GM21526 (cell line): Measurements from ENCODE around the gene DPM2.

Experiments used
- ATAC-seq: cut with Tn5 transposase; IDR thresholded peaks from one replicate; pipeline ENCODE4 v1.9.1; 2021; ENCODE audit warnings: moderate library complexity; ENCODE audit not compliant: unreplicated experiment, low FRiP score

Gene DPM2

DNA sequence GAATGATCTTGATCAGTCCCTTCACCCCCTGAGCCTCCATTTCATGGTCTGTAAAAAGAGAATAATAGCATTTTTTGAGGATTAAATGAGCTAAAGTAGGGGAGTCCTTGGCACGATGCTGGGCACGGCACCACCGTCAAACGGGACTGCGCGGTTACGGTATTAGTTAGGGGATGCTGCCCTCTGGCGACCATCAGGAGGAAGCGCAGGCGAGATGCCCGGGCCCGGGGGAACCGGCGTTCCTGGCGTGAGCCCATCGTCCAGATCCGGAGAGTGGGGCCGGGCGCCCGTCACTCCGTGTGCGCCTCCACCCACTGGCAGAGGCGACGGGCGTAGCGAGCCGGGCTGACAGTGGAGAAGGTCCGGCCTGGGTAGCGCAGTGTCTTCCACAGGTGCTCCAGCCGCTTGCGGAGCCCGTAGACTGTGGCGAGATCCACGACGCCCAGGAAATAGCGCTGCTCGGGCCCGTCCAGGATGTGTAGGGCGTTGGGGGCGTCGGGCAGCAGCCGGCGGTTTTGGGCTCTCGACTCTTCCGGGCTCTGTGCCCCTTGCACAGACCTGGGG lies 16.0 kb downstream of the DPM2 start:
- ATAC-seq, result no peak

DNA sequence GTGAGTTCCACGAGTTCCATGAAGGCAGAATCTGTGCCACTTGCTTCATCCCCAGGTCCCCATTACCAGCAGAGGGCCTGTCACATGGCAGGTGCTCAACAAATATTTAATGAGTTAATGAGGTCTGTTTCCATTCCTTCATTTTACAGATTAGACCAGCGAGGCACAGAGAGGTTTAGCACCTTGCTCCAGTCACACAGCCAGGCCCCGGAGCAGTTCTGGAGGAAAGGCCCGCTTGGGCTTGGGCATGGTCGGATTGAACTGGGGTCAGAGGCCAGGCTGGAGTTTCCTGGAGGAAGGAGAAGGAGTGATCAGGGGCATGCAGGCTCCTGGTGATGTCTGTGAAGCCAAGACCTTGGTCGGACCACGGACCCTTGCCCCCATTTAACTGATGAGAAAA lies 16.9 kb downstream of the DPM2 start:
- no peak for ATAC-seq

DNA sequence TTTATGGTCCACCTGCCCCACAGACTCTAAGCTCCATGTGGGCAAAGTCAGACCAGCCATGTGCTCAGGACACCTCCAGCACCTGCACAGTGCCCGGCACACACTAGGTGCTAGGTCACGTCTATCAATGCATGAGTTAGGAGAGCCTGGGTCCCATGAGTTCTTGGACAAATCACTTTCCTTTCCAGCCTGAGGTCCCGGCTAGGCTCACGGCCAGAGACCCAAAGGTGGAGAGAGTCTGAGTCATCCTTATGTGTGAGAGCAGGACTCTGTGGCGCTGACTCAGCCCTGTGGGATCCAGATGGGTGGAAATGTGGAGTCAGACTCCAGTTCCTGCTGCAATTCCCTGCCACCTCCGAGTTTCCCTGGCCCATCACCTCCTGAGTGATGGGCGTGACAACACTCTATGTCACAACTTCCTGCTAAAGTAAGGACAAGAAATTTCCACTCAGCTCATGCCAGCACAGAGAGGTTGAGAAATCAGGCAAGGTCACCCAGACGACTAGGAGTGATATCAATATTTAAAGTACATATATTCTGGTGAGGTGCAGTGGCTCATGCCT lies 18.3 kb downstream of the DPM2 start:
- ATAC-seq, result no peak

DNA sequence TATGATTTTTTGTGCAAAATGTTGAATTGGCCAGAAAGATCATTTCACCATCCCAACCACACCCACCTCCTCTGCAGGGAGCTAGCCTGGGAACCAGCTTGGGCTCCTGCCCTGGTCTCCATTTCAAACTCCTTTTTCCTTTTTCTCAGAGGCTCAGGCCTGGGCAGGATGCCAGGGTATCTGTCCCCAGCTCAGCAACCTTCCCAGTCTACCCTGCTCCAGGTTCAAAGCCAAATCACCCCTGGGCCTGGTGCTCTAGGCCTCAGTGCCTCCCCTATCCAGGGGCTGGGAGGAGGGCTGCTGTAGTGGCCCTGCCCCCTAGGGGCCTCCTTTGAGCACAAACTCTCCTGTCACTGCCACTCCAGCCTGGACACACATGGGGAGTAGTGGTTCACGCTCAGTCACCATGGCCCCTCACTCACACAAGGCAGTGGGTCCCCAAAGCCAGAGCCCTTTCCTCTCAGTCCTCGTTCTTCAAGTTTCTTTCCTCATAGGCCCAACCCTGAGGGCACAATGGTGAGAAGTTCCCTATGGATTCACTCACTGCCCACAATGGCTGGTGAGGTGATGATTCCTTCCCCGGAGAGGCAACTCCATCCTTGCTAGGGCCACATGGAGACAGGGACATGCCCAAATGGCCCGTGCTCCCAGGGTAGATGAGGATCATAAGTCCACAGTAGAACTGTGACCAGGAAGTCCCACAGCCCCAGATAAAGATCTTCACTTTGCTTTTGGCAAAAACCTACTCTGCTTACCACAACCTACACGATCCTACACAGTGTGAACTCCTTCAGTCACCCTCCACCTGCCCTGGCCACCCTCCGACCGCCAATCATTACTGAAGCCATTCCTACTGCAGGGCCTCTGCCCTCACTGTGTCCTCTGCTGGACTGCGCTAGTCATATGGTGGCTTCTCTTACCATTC lies 19.2 kb downstream of the DPM2 start:
- no peak for ATAC-seq

DNA sequence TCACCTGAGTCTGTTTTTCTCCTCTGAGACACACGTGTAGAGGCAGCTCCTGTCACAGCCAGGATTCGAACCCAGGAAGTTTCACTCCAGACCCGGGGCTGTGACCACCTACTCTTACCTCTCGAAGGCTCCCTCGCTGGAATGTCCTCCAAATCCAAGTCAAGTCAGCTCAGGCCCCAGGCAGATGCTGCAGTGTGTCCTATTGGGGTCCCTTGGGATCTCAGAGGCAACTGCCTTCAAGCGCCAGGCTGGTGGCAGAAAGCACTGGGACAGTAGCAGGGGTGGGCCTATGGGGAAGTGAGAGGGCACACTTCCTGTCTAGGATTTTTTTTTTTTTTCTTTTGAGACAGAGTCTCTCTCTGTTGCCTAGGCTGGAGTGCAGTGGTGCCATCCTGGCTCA lies 20.1 kb downstream of the DPM2 start:
- no peak for ATAC-seq

DNA sequence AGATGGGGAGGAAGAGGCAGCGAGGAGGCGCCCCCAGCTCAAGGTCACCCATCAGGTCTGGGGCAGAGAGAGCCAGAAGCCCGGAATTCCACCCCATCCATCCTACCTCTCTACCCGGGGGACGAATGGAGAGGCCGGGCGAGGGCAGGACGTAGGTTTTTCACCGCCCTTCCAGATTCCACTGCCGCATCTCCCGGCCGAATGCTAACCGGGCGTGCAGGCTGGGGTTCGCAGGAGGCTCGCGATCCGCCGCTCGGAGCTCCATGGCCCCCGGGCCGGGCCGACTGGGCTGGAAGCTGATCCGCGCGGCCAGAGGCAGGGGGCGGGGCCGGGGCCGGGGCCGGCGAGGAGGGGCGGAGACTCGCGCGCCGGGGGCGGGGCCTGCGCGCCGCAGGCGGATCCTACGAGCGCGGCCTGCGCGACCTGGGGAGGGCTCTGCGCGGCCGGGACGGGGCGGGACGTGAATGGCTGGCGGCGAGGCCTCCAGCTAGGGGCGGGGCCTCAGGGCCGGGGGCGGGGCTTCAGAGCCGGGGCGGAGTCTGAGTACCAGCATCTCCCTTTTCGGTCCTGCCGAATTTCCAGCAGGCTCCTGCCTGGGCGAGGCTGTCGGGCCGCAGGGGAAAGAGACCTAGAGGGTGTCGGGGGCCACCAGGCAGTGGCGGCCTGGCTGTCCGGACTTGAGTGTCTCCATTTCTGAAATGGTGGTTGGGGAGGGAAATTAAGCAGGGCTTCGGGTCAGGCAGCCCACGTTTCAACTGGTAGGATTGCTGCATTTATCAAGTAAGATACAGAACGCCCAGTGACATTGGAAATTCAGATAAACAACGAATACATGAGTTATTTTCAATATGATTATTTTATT lies 20.7 kb downstream of the DPM2 start, which contains the start of gene ST6GALNAC4:
Gene ST6GALNAC4 (minus strand): TSS at position 322 of the 862 bp plus-strand sequence. CDS start 622 bp downstream, outside the sequence.
- peak; percentile 54 for ATAC-seq

DNA sequence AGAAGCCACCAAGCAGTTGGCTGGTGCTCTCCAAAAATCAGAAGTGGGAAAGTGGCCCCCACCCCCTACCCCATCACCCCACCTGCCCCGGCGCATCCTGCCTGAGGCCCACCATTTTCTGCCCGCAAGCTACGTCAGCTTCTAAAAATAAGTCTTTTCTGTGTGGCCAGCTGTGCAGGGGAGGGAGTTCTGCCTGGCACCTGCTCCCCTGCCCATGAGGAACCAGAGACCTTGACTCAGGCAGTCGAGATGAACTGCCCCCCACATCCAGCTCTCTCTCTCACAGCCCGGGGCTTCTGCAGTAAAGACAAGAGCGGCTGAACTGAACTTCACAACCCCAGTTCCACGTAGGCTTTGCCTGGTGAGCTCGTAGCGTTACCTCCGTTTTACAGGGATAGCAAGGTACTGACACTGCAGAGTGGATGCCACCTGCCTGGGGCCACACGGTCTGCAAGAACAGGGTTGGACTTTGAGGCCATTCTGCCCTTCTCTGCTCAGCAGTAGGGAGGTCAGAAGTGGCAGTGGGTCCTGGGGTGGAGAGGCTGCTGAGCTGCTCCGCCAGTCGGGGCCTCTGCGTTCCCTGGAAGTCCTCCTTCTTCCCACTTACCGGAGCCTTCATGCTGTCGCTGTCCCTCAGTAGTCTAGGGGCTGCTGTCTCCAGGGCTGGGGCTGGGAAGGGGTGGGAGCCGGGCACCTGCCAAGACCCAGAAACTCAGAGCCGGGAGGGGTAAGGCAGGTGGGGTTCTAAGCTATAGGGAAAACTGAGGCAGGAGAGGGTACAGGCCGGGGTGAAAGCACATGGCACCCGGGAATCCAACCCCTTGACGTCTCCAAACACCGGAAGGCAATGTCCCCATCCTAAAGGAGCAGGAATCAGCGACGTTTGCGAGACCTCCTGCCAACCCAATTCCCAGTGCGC lies 21.6 kb downstream of the DPM2 start:
- ATAC-seq, result no peak

DNA sequence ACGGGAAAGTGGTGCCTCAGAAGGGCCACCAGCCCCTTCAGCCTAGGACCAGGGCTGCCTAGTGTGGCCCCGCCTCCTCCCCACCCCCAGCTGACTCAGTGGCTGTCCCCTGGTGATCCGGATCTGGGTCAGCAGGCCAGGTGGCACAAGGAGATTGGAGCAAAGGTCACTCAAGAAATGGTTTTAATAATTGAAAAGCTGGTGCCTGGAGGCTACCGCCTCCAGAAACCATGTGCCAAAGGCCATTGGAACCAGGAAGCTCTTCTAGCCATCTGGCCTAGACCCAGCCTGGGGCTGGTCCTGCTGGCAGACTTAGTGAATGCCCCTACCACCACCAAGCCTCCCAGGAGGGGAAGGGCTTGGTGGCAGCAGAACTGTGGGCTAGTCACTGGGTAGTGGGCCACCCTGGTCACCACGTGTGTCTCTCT lies 22.3 kb downstream of the DPM2 start:
- ATAC-seq, result no peak

DNA sequence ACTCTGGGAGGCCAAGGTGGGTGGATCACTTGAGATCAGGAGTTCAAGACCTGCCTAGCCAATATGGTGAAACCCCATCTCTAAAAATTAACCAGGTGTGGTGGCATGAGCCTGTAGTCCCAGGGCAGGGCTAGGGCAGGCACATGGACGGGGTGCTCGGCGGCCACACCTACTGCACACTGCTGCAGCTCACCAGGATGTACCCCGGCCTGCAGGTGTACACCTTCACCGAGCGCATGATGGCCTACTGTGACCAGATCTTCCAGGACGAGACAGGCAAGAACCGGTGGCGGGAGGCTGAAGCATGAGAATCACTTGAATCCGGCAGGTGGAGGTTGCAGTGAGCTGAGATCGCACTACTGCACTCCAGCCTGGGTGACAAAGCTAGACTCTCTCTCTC lies 24.0 kb downstream of the DPM2 start:
- ATAC-seq, result no peak

DNA sequence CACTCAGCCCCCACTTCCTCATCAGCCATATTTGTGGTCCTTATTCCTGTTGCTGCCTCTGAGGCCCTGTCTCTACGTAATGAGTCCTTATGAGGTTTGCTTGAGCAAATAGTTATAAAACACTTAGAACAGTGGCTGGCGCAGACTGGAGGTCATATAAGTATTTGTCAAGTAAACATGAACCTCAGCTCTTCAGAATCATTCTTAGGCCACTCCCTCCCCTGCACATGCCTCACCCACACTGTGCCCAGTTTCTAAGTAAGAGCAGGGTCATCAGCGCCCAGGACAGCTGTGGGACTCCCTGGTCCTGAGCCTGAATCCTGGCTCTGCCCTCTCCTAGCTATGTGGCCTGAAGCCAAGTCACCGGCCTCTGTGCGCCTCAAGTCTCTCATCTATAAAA lies 24.8 kb downstream of the DPM2 start:
- ATAC-seq, result no peak

DNA sequence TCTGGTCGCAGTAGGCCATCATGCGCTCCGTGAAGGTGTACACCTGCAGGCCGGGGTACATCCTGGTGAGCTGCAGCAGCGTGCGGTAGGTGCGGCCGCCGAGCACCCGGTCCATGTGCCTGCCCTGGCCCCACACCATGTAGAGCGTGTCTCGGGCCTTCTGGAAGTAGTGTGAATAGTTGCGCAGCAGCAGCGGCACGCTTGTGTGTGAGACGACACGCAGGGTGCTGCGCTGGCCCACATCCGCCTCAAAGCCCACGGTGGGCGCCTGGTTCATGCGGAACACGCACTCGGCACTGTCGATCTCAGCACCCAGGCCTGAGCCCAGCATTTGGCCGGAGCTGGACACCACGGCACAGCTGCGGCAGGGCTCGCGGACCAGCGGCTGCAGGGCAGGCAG lies 25.4 kb downstream of the DPM2 start:
- ATAC-seq, result no peak

DNA sequence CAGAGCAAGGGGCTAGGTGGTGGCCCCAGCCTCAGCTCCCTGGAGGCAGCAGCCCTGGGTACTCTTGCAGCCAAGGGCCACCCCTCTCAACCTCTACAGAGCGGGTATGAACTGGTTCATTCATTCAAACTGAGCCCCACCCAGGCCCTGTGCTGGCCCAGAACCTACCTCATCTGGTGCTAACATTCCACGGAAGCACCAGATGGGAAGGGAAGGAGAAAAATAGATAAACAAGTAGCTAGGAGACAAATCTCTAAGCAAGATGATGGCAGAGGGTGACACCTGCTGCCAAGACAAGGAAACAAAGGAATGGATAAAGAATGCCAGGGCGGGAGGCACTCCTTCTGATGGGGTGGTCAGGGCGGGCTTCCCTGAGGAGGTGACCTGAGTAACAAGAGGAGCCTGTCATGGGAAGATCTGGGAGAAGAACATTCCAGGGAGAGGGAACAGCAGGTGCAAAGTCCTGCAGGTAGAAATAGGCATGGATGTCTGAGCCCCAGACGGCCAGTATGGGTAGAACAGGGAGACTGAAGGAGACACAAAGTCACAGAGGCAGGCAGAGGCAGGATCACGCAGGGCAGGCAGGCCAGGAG lies 26.9 kb downstream of the DPM2 start:
- ATAC-seq, result no peak

DNA sequence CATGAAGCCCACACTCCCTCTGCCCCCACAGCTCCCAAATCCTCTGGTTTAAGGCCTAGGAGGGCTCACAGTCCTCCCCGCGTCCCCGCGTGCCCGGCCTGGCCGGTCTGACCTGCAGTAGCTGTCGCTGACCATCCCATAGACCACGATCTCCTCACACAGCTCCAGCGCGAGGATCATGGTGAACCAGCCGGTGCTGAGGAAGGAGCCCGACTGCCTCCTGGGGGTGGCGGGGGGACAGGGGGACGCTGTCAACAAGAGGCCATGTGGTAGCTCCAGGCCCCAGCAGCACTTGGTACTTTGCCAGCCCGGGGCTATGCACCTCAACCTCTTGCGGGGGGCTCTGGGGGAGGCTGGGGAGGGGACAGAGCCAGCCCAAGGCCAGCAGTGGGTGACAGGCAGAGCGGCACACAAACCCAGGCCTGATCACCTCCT lies 27.8 kb downstream of the DPM2 start:
- no peak for ATAC-seq

DNA sequence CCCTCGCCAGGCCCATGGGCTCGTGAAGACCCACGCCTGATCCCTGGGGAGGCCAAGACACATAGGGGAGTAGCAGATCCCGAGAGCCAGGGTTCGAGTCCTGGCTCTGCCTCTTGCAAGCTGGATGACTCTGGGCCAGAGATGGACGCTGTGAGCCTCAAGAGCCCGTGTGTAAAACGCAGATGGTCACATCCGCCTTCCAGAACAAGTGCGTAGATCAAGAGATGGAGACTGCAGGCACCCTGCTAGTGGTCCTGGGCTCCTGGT lies 29.1 kb downstream of the DPM2 start:
- ATAC-seq, result no peak

DNA sequence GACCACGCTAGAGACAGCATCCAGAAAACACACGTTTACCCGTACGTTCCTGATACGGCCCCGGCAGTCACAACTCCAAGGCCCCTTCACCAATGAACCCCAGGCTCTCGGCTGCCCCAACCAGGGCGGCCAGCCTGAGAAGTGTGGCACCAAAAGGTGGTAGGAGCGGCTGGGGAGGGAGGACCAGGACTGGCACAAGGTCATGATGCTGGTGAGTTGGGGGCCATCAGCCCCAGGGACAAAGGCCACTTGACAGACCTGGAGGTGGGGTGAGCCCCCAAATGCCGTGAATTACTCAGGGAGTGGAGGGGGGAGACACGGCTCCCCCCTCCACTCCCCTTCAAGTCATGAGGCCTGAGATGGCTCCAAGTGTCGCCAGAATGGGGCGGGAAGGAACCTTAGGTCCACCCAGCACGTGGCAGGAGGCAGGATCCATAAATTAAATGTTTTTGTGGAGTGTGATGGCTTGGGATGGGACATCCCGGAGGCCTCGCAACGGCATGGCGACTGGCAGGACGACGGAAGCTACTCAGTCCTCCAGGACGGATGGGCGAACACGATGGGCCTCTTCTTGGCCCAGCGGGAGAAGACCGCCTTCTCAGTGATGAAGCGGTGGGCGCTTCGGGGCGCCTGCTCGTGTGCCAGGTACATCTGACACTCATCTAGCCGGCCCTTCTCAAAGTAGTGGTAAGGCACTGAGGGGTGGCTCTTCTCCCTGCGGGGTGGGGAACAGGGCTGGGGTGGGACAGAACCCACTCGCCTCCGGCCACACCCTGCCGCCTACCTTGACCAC lies 29.6 kb downstream of the DPM2 start:
- ATAC-seq, result no peak

DNA sequence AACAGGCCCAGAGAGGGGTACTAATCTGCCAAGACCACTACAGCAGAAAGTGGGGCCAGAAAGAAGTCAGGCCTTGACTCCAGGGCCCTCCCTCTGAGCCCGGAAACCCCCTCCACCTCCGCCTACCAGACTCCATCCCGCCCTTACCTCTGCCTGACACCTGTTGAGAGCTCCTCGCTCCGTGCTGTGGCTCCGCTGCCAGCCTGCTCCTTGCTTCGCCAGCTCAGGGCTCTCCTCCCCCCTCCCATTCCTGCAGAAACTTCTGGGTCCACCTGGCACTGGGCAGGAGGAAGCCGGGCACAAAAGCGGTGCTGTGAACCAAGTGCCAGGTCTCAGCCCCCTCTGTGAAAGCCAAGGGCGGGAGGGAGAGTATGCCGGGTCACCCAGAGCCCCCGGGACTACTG lies 31.9 kb downstream of the DPM2 start:
- no peak for ATAC-seq

DNA sequence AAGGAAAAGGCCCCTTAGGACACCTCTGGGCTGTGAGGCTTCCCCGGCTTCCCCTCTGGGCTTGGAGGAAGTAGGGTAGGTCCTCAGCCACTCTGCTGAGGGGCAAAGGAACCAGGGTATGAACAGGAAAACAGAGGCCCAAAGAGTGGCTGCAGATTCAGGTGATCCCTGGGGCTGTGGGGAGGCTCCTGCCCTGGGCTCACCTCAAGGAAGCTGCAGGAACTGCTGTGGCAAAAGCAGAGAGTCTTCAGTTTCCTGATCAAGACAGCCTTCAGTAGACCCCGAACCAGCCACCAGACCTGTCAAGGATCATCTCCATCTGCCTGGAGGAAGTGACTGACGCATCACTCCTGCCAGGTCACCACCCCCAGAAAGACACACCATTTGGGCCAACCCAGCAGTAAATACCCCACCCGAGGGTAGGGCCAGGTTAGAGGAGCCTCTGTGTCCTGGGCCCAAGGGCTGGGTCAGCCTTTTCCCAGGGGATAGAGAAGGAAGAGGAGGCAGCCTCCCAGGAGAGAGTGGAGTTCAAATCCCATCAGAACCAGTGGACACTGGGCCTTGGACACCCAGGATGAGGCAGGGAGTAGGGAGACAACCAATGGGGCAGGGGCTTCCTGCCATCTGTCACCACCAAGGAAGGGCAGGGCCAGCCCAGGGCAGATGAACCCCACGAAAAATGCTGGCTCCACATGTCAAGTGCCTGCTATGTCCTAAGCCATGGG lies 32.5 kb downstream of the DPM2 start:
- no peak for ATAC-seq

DNA sequence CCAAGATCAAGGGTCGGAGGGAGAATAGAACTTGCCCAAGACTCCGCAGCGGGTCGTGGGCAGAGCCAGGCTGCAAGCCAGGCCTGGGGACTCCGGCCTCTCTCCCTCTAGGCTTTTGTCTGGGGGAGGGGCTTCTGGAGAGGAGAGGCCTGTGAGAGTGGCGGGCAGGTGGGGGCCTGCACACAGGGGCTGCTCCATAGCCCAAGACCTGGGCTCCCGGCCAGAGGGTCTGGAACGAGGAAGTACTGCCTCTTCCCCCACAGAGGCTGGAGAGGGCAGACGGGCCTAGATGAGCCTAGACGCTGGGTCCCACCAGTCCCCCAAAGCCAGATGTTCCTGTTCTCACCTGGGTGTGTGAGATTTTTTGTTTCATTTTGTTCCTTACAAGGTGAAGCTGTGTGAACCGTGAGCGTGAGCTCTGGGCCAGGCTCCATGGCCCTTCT lies 33.1 kb downstream of the DPM2 start:
- ATAC-seq, result no peak
